ENCODE measurements around the gene UBE4B. TPM values are rescaled to one million over a fixed set of nuclear protein-coding genes. Genes with fewer than 3 reads are reported as not detected.

Gene UBE4B
- total and polyA plus RNA-seq, 2 of the 13 experiments (the other 11 are each of a cell fraction or from before 2014, with no cell fraction given) = 15.2 to 24.8 TPM

GRCh38 chr1:10171995-10172669 is 139.4 kb downstream of the UBE4B start (continued):
- TF ChIP-seq PITX1 (CRISPR knock-in tag; IDR thresholded peaks at IDR 0.05) (no peak), RBFOX2 (IDR thresholded peaks at IDR 0.05; ENCODE audit: low read depth, low read length) (peak; percentile 28; the same call in 1 of the 2 replicates), BRD4 (CRISPR knock-in tag; IDR thresholded peaks at IDR 0.05) (0 out of 2 replicates have a peak, but pooled peaks have one; percentile 51), ZNF12 (CRISPR knock-in tag; IDR thresholded peaks at IDR 0.05) (0 out of 2 replicates have a peak, but pooled peaks have one; percentile 16), NCOR1 (IDR thresholded peaks at IDR 0.05; ENCODE audit: borderline replicate concordance, low read length) (peak; percentile 22; the same call in 1 of the 2 replicates)

- 98% methylated on average over 5 of the region's 10 CpGs for WGBS (ENCODE audit: low lambda C conversion rate)
These were observed 140.8 kb downstream of the UBE4B start for GRCh38 chr1:10173582-10173981.

More at GRCh38 chr1:10173582-10173981, 140.8 kb downstream of the UBE4B start:
- Histone ChIP-seq H3K9me3 (ENCODE audit: low read length) (no peaks in the 10 kb centered on the region), H3K4me1 (ENCODE audit: insufficient read depth, low read length) (peaks cover 46% of the 10 kb centered on the region), H3K27me3 (ENCODE audit: control insufficient read depth in 1 of 2, insufficient read depth in 2 of 2, low read length in 2 of 2) (no peaks in the 10 kb centered on the region), H3K4me3 (replicated peaks in 1 of 3; ENCODE audit: insufficient read depth in 1 of 3, low read depth in 2 of 3, low read length in 3 of 3) (no peak overlapping the region), H3K4me2 (ENCODE audit: low read depth, low read length) (no peak overlapping the region), H3K36me3 (replicated peaks in 1 of 2; ENCODE audit: control insufficient read depth in 1 of 2, insufficient read depth in 2 of 2, low read length in 2 of 2) (peaks cover 2 to 4% of the 10 kb centered on the region in 2 experiments; a peak in 3 of 5 replicates), H2AFZ (ENCODE audit: low read length) (no peak overlapping the region), H3K27ac (ENCODE audit: extremely low read length, insufficient read depth, low read length) (no peak overlapping the region), H4K20me1 (ENCODE audit: insufficient read depth, low read length) (no peaks in the 10 kb centered on the region), H3K79me2 (ENCODE audit: insufficient read depth, low read length) (peaks cover 21% of the 10 kb centered on the region), H3K9ac (ENCODE audit: insufficient read depth, low read depth, low read length) (no peak overlapping the region)
- CTCF ChIA-PET (ENCODE audit: low intra/inter-chr PET ratio, low total read pairs) = no interaction called here
- POLR2A ChIA-PET = no interaction called here
- FAIRE-seq (no peak), ATAC-seq (no peak), DNase-seq (ENCODE audit: low spot score) (no peak)
- BruUV-seq (replicated peaks) = no TSS peak
- intact Hi-C loops (cut with micrococcal nuclease; ENCODE audit: unreplicated experiment) (loop anchor here (5.0 kb wide), 1 partner anchor 39 kb away; the partner anchor contains the start of gene KIF1B), in situ Hi-C loops (cut with HindIII; ENCODE audit: extremely low pct_ligation_motif_present, low pct_unique_long_range_greater_than_20kb) (no loop called here)
- TF ChIP-seq ZNF687 (CRISPR knock-in tag; IDR thresholded peaks at IDR 0.05) (peak; percentile 19; the same call in 1 of the 2 replicates), ZBTB38 (CRISPR knock-in tag; IDR thresholded peaks at IDR 0.05) (peak; percentile 70), ZNF678 (CRISPR knock-in tag; IDR thresholded peaks at IDR 0.05) (no peak), SRY (CRISPR knock-in tag; IDR thresholded peaks at IDR 0.05) (0 out of 2 replicates have a peak, but pooled peaks have one; percentile 28), KDM6A (CRISPR knock-in tag; IDR thresholded peaks at IDR 0.05; ENCODE audit: low read depth) (no peak), IKZF5 (CRISPR knock-in tag; IDR thresholded peaks at IDR 0.05) (no peak), ZSCAN21 (CRISPR knock-in tag; IDR thresholded peaks at IDR 0.05; ENCODE audit: borderline replicate concordance) (no peak)

Data from HepG2 (cell line).